GOT3 (cell line): ENCODE data around the gene SINHCAF.
"Not testable (repeated sequence)": the region's sequence is repeated elsewhere in the genome, so short reads cannot be mapped to it uniquely, and the experiment has no call there.

ENCODE experiments used
- DNase-seq: peaks from one replicate; lab custom pipeline; 2025; ENCODE audit warnings: mixed read lengths; lab: John Stamatoyannopoulos, UW

Gene SINHCAF

GRCh38 chr12:31308116-31308515 lies 17.8 kb downstream of the SINHCAF start:
- no peak for DNase-seq

DNA sequence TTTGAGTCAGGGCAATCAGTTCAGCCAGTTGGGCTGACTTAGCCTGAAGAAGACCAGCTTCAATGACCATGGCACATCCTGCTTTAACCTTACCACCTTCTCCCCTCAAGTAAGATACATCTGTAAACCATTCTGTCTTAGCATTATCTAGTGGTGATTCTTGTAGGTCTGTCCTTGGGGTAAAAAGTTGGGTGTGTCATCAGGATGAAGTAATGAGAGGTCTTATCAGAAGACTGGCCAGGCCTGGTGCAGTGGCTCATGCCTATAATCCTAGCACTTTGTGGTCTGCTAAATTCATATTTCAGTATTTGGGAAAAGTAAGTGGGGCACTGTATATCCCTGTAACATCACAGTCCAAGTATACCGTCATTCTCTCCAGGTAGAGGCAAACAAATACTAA lies 19.1 kb downstream of the SINHCAF start:
- no peak for DNase-seq

DNA sequence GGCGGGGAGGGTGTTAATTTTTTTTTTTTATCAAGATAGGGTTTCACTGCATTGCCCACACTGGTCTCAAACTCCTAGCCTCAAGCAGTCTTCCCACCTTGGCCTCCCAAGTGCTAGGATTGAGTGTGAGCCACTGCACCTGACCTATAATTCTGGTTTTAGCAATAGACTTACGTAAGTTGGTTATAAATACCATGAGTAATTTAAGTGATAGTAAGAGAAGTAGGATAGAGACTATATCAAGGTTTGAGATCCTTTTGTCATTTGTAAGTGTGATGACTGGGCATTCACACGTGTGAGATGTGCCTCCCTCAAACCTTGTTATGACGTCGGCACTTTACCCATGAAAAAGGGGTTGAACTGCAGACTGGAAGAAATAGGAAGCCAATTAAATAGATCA lies 22.5 kb downstream of the SINHCAF start:
- DNase-seq: no peak

- no peak for DNase-seq
These were observed 24.6 kb downstream of the SINHCAF start for GRCh38 chr12:31301311-31301710.

GRCh38 chr12:31300783-31301182 lies 25.2 kb downstream of the SINHCAF start:
- no peak for DNase-seq

DNA sequence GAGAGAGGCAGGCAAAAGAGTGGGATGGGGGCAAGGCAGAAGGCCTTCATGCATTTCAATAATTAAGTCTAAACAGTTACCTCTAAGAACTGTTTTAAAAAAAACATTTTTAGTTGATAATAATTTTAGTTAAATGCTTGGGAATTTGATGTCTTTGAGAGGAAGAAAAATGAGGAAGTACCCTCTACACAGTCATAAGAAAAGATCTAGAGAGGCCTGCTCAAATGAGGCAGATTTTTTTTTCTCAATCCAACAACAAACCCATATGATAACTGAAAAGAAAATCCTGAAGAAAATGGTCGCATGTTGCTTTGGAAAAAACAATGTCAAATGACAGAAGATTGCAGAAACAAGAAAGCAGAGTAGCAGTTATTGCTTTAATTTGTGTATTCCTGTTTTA lies 25.6 kb downstream of the SINHCAF start:
- no peak for DNase-seq

- DNase-seq: no peak
These were observed 27.0 kb downstream of the SINHCAF start for GRCh38 chr12:31298922-31299321.

GRCh38 chr12:31298515-31298910 lies 27.4 kb downstream of the SINHCAF start:
- DNase-seq: no peak

DNA sequence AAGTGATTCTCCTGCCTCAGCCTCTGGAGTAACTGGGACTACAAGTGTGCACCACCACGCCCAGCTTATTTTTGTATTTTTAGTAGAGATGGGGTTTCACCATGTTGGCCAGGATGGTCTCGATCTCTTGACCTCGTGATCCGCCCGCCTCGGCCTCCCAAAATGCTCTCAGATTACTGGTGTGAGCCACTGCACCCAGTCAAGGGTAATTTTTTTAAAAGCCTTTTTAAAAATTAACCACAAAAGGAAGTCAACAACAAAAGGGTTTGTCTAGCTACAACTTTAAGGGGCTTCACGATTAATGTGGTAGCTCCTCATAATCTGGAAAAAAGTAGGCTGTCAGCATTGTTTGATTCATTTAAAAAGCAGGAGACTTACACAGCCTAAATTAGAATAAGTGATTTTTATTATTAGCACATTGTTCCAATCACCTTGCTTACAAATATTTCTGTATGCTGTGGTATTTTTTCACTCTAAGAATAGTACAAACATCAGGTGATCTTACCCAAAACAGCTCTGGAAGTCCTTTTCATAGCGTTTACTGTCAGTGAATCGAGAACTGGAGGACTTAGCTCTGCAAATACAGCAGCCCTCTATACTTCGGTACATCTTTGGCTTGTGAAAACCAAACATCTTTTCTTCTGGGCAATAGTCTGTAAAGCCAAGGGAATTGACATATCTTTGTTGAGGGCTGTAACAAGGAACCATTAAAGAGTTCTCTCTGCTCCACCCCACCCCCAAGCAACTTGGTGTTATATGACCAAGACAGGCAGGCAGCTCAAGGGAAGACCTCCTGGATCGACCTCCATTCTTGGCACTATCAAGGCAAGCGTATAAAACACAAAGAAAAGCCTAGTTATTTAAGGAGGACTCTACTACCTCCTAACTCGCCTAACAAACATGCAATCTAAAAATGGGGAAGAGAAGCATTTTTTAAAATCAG lies 28.1 kb downstream of the SINHCAF start:
- no peak for DNase-seq

GRCh38 chr12:31289441-31289840 lies 36.5 kb downstream of the SINHCAF start:
- no peak for DNase-seq

DNA sequence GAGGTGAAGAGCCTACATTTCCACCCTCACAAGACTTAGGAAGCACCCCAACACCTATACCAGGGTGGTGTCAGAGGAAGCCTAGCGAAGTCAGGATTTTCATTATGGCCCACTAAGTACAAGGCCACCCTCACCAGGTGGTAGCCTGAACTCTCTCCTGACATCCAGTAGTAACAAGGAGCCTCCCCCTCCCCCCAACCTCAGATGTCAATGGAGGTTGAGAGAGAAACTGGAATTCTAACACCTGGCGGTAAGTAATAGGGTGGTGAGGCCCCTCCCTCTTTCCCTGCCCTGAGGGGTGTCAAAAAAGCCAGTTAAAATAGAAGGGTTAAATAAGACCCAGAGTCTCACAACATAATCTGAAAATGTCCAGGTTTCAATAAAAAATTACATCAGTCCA lies 37.6 kb downstream of the SINHCAF start:
- DNase-seq: no peak

GRCh38 chr12:31280183-31280582 lies 45.8 kb downstream of the SINHCAF start:
- DNase-seq: no peak

- no peak for DNase-seq
These were observed 46.5 kb downstream of the SINHCAF start for GRCh38 chr12:31279390-31279924.

- DNase-seq: no peak
These were observed 47.1 kb downstream of the SINHCAF start for GRCh38 chr12:31278832-31279231.

GRCh38 chr12:31278424-31278823 lies 47.5 kb downstream of the SINHCAF start:
- DNase-seq: no peak

- DNase-seq: no peak
These were observed 48.9 kb downstream of the SINHCAF start for GRCh38 chr12:31277081-31277480.

- DNase-seq: no peak
These were observed 50.5 kb downstream of the SINHCAF start for GRCh38 chr12:31275491-31275890.

- no peak for DNase-seq
These were observed 51.2 kb downstream of the SINHCAF start for GRCh38 chr12:31274520-31275300.

DNA sequence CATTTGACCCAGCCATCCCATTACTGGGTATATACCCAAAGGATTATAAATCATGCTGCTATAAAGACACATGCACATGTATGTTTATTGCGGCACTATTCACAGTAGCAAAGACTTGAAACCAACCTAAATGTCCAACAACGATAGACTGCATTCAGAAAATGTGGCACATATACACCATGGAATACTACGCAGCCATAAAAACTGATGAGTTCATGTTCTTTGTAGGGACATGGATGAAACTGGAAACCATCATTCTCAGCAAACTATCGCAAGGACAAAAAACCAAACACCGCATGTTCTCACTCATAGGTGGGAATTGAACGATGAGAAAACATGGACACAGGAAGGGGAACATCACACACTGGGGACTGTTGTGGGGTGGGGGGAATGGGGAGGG lies 52.2 kb downstream of the SINHCAF start:
- not testable (repeated sequence) for DNase-seq

DNA sequence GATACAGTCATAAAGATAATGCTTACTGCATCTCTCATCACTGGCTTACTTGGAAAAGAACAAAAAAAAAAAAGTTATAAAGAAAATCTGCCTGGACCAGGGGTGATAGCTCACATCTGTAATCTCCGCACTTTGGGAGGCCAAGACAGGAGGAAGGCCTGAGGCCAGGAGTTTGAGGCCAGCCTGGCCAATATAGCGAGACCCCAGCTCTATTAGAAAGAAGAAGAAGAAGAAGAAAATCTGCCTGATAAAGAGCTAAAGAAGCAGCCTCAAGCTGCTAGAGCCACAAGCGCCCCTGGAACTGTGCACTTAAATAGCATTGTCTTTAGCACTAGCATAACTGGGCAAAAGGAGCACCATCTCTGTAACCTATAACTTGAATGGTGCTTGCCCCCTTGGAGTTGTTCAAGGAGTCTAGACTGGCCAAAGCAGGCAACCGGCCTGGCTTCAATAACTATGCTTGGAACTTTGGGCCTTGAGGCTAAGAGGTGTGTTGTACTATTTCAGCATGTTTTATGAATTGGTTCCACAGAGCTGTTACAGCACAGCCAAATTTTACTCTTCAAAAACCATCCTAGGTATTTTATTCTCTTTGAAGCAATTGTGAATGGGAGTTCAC lies 53.2 kb downstream of the SINHCAF start:
- no peak for DNase-seq

- DNase-seq: no peak
These were observed 58.0 kb downstream of the SINHCAF start for GRCh38 chr12:31267966-31268365.

- no peak for DNase-seq
These were observed 60.2 kb downstream of the SINHCAF start for GRCh38 chr12:31265722-31266121.
